Measurements from ENCODE around the gene HCN4.

DNA sequence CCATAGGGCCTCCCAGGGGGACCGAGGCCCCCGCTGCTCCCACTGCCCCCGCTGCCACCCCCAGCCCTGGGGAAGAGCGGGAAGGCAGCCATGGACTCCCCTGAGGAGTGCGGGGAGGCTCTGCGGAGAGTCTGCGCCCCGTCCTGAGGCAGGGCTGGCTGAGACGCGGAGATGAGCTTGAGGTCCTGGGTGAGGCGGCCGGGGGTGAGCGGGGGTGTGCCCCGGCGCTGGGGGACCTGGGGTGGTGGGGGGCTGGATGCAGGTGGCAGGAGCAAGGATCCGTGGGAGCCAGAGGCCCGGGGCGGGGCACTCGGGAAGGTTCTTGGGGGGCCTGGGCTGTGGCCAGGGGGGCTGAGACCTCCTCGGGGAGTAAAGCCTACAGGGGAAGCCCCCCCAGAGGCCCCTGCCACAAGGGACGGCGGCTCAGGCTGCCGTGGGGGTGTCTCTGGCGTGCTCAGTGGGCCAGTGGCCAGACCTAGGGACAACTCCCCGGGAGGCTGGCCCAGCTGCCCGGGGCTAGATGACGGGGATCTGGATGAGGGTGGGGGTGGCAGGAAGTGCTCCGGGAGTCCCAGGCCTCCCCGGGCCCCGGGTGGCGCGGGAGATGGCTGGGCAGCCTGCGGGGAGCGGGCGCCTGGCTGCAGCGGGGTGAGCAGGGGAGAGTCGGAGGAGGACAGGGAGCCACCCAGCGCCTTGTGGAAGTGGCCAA is 45.9 kb downstream of the HCN4 start:
- TF ChIP-seq POLR2A (IDR thresholded peaks at IDR 0.05) (no peak), EP300 (IDR thresholded peaks at IDR 0.05) (no peak)
- TF ChIP-seq, protein P1, sequence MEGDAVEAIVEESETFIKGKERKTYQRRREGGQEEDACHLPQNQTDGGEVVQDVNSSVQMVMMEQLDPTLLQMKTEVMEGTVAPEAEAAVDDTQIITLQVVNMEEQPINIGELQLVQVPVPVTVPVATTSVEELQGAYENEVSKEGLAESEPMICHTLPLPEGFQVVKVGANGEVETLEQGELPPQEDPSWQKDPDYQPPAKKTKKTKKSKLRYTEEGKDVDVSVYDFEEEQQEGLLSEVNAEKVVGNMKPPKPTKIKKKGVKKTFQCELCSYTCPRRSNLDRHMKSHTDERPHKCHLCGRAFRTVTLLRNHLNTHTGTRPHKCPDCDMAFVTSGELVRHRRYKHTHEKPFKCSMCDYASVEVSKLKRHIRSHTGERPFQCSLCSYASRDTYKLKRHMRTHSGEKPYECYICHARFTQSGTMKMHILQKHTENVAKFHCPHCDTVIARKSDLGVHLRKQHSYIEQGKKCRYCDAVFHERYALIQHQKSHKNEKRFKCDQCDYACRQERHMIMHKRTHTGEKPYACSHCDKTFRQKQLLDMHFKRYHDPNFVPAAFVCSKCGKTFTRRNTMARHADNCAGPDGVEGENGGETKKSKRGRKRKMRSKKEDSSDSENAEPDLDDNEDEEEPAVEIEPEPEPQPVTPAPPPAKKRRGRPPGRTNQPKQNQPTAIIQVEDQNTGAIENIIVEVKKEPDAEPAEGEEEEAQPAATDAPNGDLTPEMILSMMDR (IDR thresholded peaks at IDR 0.05): no peak

All from tibial nerve (tissue), 4 donors.